H7 (cell line): Measurements from ENCODE around the gene TPSD1. TPM values are rescaled to one million over a fixed set of nuclear protein-coding genes. Genes with fewer than 3 reads are reported as not detected.
"Not testable (repeated sequence)": the region's sequence is repeated elsewhere in the genome, so short reads cannot be mapped to it uniquely, and the experiment has no call there.

Source experiments
- DNase-seq: peaks from one replicate; pipeline ENCODE4 v3.0.0; 2012
- H3K27me3 ChIP-seq: 2 replicates; pipeline ENCODE4 v1.6.0; 2011; ENCODE audit warnings: mild to moderate bottlenecking, low read length; ENCODE audit not compliant: control insufficient read depth, insufficient read depth
- H3K36me3 ChIP-seq: replicated peaks from 2 replicates; pipeline ENCODE4 v1.5.1; 2011; ENCODE audit warnings: low read length; ENCODE audit not compliant: control insufficient read depth, insufficient read depth
- H3K4me3 ChIP-seq: 2 replicates; pipeline ENCODE4 v1.5.1; 2011; ENCODE audit warnings: low read depth, mild to moderate bottlenecking, control low read depth, low read length, moderate library complexity; ENCODE audit not compliant: insufficient read depth
- total RNA-seq: library from RNA; depleted of rRNA; stranded (reverse); fragments of >200 nt; shearing (Covaris generic); gene quantifications from 2 replicates; pipeline ENCODE4 v1.2.3, GENCODE V29; 2014; rRNA removed

Gene TPSD1
- total RNA-seq, result not detected in 2 replicates

GRCh38 chr16:1255276-1256122, at the start of gene TPSD1:
TSS of gene TPSD1 (plus strand) at chr16:1256069. CDS start at chr16:1256281, 212 bp downstream.
- DNase-seq, H3K4me3 ChIP-seq, H3K27me3 ChIP-seq: not testable (repeated sequence)

GRCh38 chr16:1206326-1206725, 49.5 kb upstream of the TPSD1 start:
- Histone ChIP-seq H3K4me3 (no peak overlapping the region), H3K36me3 (no peaks in the 10 kb centered on the region; the same call in none of the 2 replicates), H3K27me3 (no peaks in the 10 kb centered on the region)
- no peak for DNase-seq

More at GRCh38 chr16:1255276-1256122, at the start of gene TPSD1:
- not testable (repeated sequence) for H3K36me3 ChIP-seq

- DNase-seq, result peak; percentile 67
- no peaks in the 10 kb centered on the region; the same call in none of the 2 replicates for H3K36me3 ChIP-seq
- H3K4me3 ChIP-seq, result no peak overlapping the region
- no peaks in the 10 kb centered on the region for H3K27me3 ChIP-seq
Measured at GRCh38 chr16:1206786-1207185, 49.1 kb upstream of the TPSD1 start.

- Histone ChIP-seq H3K4me3 (no peak overlapping the region), H3K27me3 (no peaks in the 10 kb centered on the region), H3K36me3 (no peaks in the 10 kb centered on the region; the same call in none of the 2 replicates)
- peak; percentile 63 for DNase-seq
Measured at GRCh38 chr16:1208239-1208830, 47.5 kb upstream of the TPSD1 start.

GRCh38 chr16:1209081-1209480, 46.8 kb upstream of the TPSD1 start:
- no peaks in the 10 kb centered on the region for H3K27me3 ChIP-seq
- DNase-seq, result peak; percentile 64
- H3K4me3 ChIP-seq, result no peak overlapping the region
- no peaks in the 10 kb centered on the region; the same call in none of the 2 replicates for H3K36me3 ChIP-seq

GRCh38 chr16:1210461-1210860, 45.4 kb upstream of the TPSD1 start:
- Histone ChIP-seq H3K27me3 (no peaks in the 10 kb centered on the region), H3K4me3 (no peak overlapping the region), H3K36me3 (no peaks in the 10 kb centered on the region; the same call in none of the 2 replicates)
- peak; percentile 64 for DNase-seq

- H3K4me3 ChIP-seq, result no peak overlapping the region
- no peaks in the 10 kb centered on the region for H3K27me3 ChIP-seq
- peak; percentile 65 for DNase-seq
- H3K36me3 ChIP-seq, result no peaks in the 10 kb centered on the region; the same call in none of the 2 replicates
Measured at GRCh38 chr16:1211451-1212268, 44.2 kb upstream of the TPSD1 start.

- DNase-seq, result peak; percentile 63
- peaks cover 2% of the 10 kb centered on the region for H3K36me3 ChIP-seq
- no peak overlapping the region for H3K4me3 ChIP-seq
- H3K27me3 ChIP-seq, result no peaks in the 10 kb centered on the region
Measured at GRCh38 chr16:1212616-1213194, 43.2 kb upstream of the TPSD1 start.

- no peak for DNase-seq
- Histone ChIP-seq H3K27me3 (no peaks in the 10 kb centered on the region), H3K36me3 (peaks cover 2% of the 10 kb centered on the region), H3K4me3 (no peak overlapping the region)
Measured at GRCh38 chr16:1213231-1213630, 42.6 kb upstream of the TPSD1 start.

GRCh38 chr16:1213796-1214372, 42.0 kb upstream of the TPSD1 start:
- Histone ChIP-seq H3K4me3 (no peak overlapping the region), H3K36me3 (peaks cover 2% of the 10 kb centered on the region), H3K27me3 (no peaks in the 10 kb centered on the region)
- no peak for DNase-seq

GRCh38 chr16:1214719-1215118, 41.1 kb upstream of the TPSD1 start:
- H3K27me3 ChIP-seq, result no peaks in the 10 kb centered on the region
- peaks cover 2% of the 10 kb centered on the region for H3K36me3 ChIP-seq
- H3K4me3 ChIP-seq, result no peak overlapping the region
- peak; percentile 71 for DNase-seq

- H3K36me3 ChIP-seq, result peaks cover 2% of the 10 kb centered on the region
- H3K27me3 ChIP-seq, result no peaks in the 10 kb centered on the region
- H3K4me3 ChIP-seq, result no peak overlapping the region
- DNase-seq, result peak; percentile 70
Measured at GRCh38 chr16:1215574-1216295, 40.1 kb upstream of the TPSD1 start.

- H3K4me3 ChIP-seq, result no peak overlapping the region
- no peaks in the 10 kb centered on the region for H3K27me3 ChIP-seq
- H3K36me3 ChIP-seq, result peaks cover 2% of the 10 kb centered on the region
- DNase-seq, result peak; percentile 64
Measured at GRCh38 chr16:1216296-1216619, 39.6 kb upstream of the TPSD1 start.
